AG09309 (cell line): ENCODE measurements around the gene ZNF688.
"Not testable (repeated sequence)": the region's sequence is repeated elsewhere in the genome, so short reads cannot be mapped to it uniquely, and the experiment has no call there.

Experiments used
- DNase-seq: peaks from one replicate; pipeline ENCODE4 v3.0.0-alpha.2; 2010; ENCODE audit warnings: low read depth
- H3K4me3 ChIP-seq: 2 replicates; pipeline ENCODE4 v1.5.1; 2011; ENCODE audit warnings: mild to moderate bottlenecking, low read depth, low read length, moderate library complexity; ENCODE audit not compliant: control insufficient read depth
- CTCF ChIP-seq: IDR thresholded peaks from 2 replicates; pipeline ENCODE4 v1.5.1; 2011; ENCODE audit warnings: mild to moderate bottlenecking, low read depth, low read length, inconsistent platforms; ENCODE audit not compliant: insufficient read depth, control insufficient read depth; ENCODE audit errors: missing control alignments

The ZNF688 gene

GRCh38 chr16:30524575-30525568, 46.6 kb downstream of the ZNF688 start:
- no peak overlapping the region for H3K4me3 ChIP-seq
- no peak for DNase-seq
- no peak for TF ChIP-seq CTCF

- DNase-seq = no peak
- no peak for TF ChIP-seq CTCF
- no peak overlapping the region for H3K4me3 ChIP-seq
Measured at GRCh38 chr16:30523768-30524574, 47.5 kb downstream of the ZNF688 start.

GRCh38 chr16:30522702-30523463, 48.6 kb downstream of the ZNF688 start:
- not testable (repeated sequence) for H3K4me3 ChIP-seq, DNase-seq

GRCh38 chr16:30521873-30522641, 49.5 kb downstream of the ZNF688 start:
- H3K4me3 ChIP-seq = no peak overlapping the region
- no peak for DNase-seq
- TF ChIP-seq CTCF = no peak

- no peak for DNase-seq
- H3K4me3 ChIP-seq = no peak overlapping the region
- no peak for TF ChIP-seq CTCF
Measured at GRCh38 chr16:30521476-30521872, 50.0 kb downstream of the ZNF688 start.
